ENCODE results near the gene APLP2.

DNA sequence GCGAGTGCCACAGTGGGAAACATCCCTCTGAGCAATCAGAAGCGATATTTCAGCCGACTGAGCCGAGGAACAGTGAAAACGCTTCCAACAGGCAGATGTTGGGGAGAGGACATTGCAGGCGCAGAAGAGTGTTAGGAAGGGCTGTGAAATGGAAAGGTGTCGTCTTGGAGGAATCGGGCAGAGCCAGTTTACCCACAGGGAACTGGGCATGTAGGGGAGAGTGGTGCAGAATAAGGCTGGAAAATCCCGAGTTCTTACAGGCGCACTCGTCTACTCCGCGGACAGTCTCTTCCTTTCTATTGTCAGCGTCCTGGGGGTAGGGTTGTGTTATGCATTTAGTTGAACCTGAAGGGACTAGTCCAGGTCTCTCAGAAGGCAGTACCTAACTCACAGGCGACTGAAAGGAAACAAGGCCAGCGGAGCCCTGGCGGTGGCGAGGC lies 1.1 kb upstream of the APLP2 start:
- TF ChIP-seq, protein P1, sequence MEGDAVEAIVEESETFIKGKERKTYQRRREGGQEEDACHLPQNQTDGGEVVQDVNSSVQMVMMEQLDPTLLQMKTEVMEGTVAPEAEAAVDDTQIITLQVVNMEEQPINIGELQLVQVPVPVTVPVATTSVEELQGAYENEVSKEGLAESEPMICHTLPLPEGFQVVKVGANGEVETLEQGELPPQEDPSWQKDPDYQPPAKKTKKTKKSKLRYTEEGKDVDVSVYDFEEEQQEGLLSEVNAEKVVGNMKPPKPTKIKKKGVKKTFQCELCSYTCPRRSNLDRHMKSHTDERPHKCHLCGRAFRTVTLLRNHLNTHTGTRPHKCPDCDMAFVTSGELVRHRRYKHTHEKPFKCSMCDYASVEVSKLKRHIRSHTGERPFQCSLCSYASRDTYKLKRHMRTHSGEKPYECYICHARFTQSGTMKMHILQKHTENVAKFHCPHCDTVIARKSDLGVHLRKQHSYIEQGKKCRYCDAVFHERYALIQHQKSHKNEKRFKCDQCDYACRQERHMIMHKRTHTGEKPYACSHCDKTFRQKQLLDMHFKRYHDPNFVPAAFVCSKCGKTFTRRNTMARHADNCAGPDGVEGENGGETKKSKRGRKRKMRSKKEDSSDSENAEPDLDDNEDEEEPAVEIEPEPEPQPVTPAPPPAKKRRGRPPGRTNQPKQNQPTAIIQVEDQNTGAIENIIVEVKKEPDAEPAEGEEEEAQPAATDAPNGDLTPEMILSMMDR (IDR thresholded peaks at IDR 0.05), result no peak
- no peak for TF ChIP-seq POLR2A (IDR thresholded peaks at IDR 0.05)
